Mesothelial cell of epicardium (in vitro differentiated cells): Measurements from ENCODE around the gene VGLL4. TPM values are rescaled to one million over a fixed set of nuclear protein-coding genes. Genes with fewer than 3 reads are reported as not detected.
"Not testable (repeated sequence)": the region's sequence is repeated elsewhere in the genome, so short reads cannot be mapped to it uniquely, and the experiment has no call there.

ENCODE experiments used
- DNase-seq, 2 experiments: peaks; one replicate each; pipeline ENCODE4 v3.0.0; 2021; ENCODE audit warnings: low spot score in 2 of 2; ENCODE audit not compliant: unreplicated experiment in 2 of 2
- H3K27ac Mint-ChIP-seq: 2 replicates; pipeline ENCODE4 v1.8.0; 2021; ENCODE audit warnings: mixed read lengths
- H3K27me3 Mint-ChIP-seq: 2 replicates; pipeline ENCODE4 v1.8.0; 2021; ENCODE audit warnings: low read depth, mixed read lengths
- H3K36me3 Mint-ChIP-seq: 2 replicates; pipeline ENCODE4 v1.8.0; 2021; ENCODE audit warnings: mixed read lengths
- H3K4me1 Mint-ChIP-seq: 2 replicates; pipeline ENCODE4 v1.8.0; 2021; ENCODE audit warnings: mixed read lengths
- H3K4me3 Mint-ChIP-seq: 2 replicates; pipeline ENCODE4 v1.8.0; 2021; ENCODE audit warnings: mild to moderate bottlenecking, moderate library complexity, mixed read lengths
- H3K9me3 Mint-ChIP-seq: 2 replicates; pipeline ENCODE4 v1.8.0; 2021; ENCODE audit warnings: mixed read lengths
- CTCF ChIP-seq: fragments of 200-600 bp; sonication (generic); IDR thresholded peaks from one replicate; pipeline ENCODE4 v1.5.0; 2021; ENCODE audit warnings: antibody characterized with exemption; ENCODE audit not compliant: unreplicated experiment
- total RNA-seq: library from RNA; stranded (reverse); gene quantifications from 3 replicates; pipeline ENCODE4 v1.2.1, GENCODE V29; 2021

Gene VGLL4
- total RNA-seq, 1 donor from 2014 or later: 140 TPM

GRCh38 chr3:11529281-11529680 lies 114.4 kb downstream of the VGLL4 start:
- H3K27ac Mint-ChIP-seq: no peak overlapping the region

GRCh38 chr3:11526121-11526520 lies 117.6 kb downstream of the VGLL4 start:
- not testable (repeated sequence) for H3K27ac Mint-ChIP-seq, H3K27me3 Mint-ChIP-seq, H3K4me3 Mint-ChIP-seq, H3K9me3 Mint-ChIP-seq, DNase-seq, H3K36me3 Mint-ChIP-seq
- H3K4me1 Mint-ChIP-seq: peaks cover 45% of the 10 kb centered on the region

More at GRCh38 chr3:11529281-11529680, 114.4 kb downstream of the VGLL4 start:
- Mint-ChIP-seq H3K4me3 (no peak overlapping the region), H3K27me3 (no peaks in the 10 kb centered on the region), H3K9me3 (peaks cover 8% of the 10 kb centered on the region), H3K36me3 (peaks cover 8% of the 10 kb centered on the region), H3K4me1 (peaks cover 46% of the 10 kb centered on the region)
- DNase-seq: no peak
- no peak for TF ChIP-seq CTCF

- Mint-ChIP-seq H3K4me3 (no peak overlapping the region), H3K36me3 (peaks cover 8% of the 10 kb centered on the region), H3K27me3 (no peaks in the 10 kb centered on the region)
Measured at GRCh38 chr3:11523572-11524101, 120.1 kb downstream of the VGLL4 start.

GRCh38 chr3:11522953-11523571 lies 120.7 kb downstream of the VGLL4 start:
- H3K4me3 Mint-ChIP-seq: no peak overlapping the region
- no peak for DNase-seq
- peaks cover 33% of the 10 kb centered on the region for H3K4me1 Mint-ChIP-seq
- peaks cover 6% of the 10 kb centered on the region for H3K36me3 Mint-ChIP-seq
- H3K27me3 Mint-ChIP-seq: no peaks in the 10 kb centered on the region
- peak overlapping the region; percentile 95 for H3K27ac Mint-ChIP-seq
- peaks cover 7% of the 10 kb centered on the region for H3K9me3 Mint-ChIP-seq
- no peak for TF ChIP-seq CTCF

More at GRCh38 chr3:11523572-11524101, 120.1 kb downstream of the VGLL4 start:
- no peak for TF ChIP-seq CTCF
- DNase-seq: no peak
- Mint-ChIP-seq H3K27ac (peak overlapping the region; percentile 95), H3K4me1 (peaks cover 33% of the 10 kb centered on the region), H3K9me3 (peaks cover 8% of the 10 kb centered on the region)

GRCh38 chr3:11522398-11522715 lies 121.4 kb downstream of the VGLL4 start:
- Mint-ChIP-seq H3K36me3 (peaks cover 1% of the 10 kb centered on the region), H3K9me3 (peaks cover 2% of the 10 kb centered on the region), H3K4me1 (peaks cover 35% of the 10 kb centered on the region), H3K27ac (peak overlapping the region; percentile 72), H3K27me3 (no peaks in the 10 kb centered on the region), H3K4me3 (no peak overlapping the region)
- DNase-seq: no peak
- no peak for TF ChIP-seq CTCF

GRCh38 chr3:11521167-11521566 lies 122.5 kb downstream of the VGLL4 start:
- no peaks in the 10 kb centered on the region for H3K9me3 Mint-ChIP-seq
- no peak for TF ChIP-seq CTCF
- H3K4me1 Mint-ChIP-seq: peaks cover 35% of the 10 kb centered on the region
- H3K27me3 Mint-ChIP-seq: no peaks in the 10 kb centered on the region
- H3K27ac Mint-ChIP-seq: no peak overlapping the region
- no peak for DNase-seq
- no peaks in the 10 kb centered on the region for H3K36me3 Mint-ChIP-seq
- no peak overlapping the region for H3K4me3 Mint-ChIP-seq
